ENCODE measurements around the gene RASSF7.

The RASSF7 gene

GRCh38 chr11:532986-533585 lies 27.7 kb upstream of the RASSF7 start:
- Histone ChIP-seq H4K20me1 (ENCODE audit: insufficient read depth) (no peaks in the 10 kb centered on the region), H3K36me3 (ENCODE audit: insufficient read depth) (no peaks in the 10 kb centered on the region), H3K27ac (no peak overlapping the region), H3K79me2 (ENCODE audit: insufficient read depth, low read depth) (peaks cover 4% of the 10 kb centered on the region; the same call in 1 of the 2 replicates), H3K9ac (no peak overlapping the region), H3K4me1 (ENCODE audit: low read depth, poor library complexity, severe bottlenecking) (peaks cover 24% of the 10 kb centered on the region), H3K4me2 (no peak overlapping the region), H3K4me3 (IDR thresholded peaks at IDR 0.05; ENCODE audit: insufficient read depth, low read depth, low read length) (no peak overlapping the region), H2AFZ (ENCODE audit: low read depth) (no peak overlapping the region), H3K27me3 (ENCODE audit: insufficient read depth, low read depth) (no peaks in the 10 kb centered on the region)
- TF ChIP-seq CTCF (conservative IDR thresholded peaks at IDR 0.05; ENCODE audit: low read depth, low read length), result no peak

- peaks cover 4% of the 10 kb centered on the region; the same call in 1 of the 2 replicates for H3K79me2 ChIP-seq (ENCODE audit: insufficient read depth, low read depth)
- H3K9ac ChIP-seq, result peak overlapping the region; percentile 66; the same call in 1 of the 2 replicates
- TF ChIP-seq CTCF (conservative IDR thresholded peaks at IDR 0.05; ENCODE audit: low read depth, low read length), result no peak
- no peaks in the 10 kb centered on the region for H3K36me3 ChIP-seq (ENCODE audit: insufficient read depth)
- peaks cover 29% of the 10 kb centered on the region for H3K4me1 ChIP-seq (ENCODE audit: low read depth, poor library complexity, severe bottlenecking)
- no peaks in the 10 kb centered on the region for H3K27me3 ChIP-seq (ENCODE audit: insufficient read depth, low read depth)
- H2AFZ ChIP-seq (ENCODE audit: low read depth), result no peak overlapping the region
- peak overlapping the region; percentile 85 for H3K4me2 ChIP-seq
- H3K27ac ChIP-seq, result peak overlapping the region; percentile 61; the same call in 1 of the 2 replicates
- H3K4me3 ChIP-seq (IDR thresholded peaks at IDR 0.05; ENCODE audit: insufficient read depth, low read depth, low read length), result no peak overlapping the region
- no peaks in the 10 kb centered on the region for H4K20me1 ChIP-seq (ENCODE audit: insufficient read depth)
Observed at GRCh38 chr11:533586-534395, 27.0 kb upstream of the RASSF7 start.

GRCh38 chr11:534396-535209 lies 26.2 kb upstream of the RASSF7 start:
- no peak overlapping the region for H3K4me3 ChIP-seq (IDR thresholded peaks at IDR 0.05; ENCODE audit: insufficient read depth, low read depth, low read length)
- H2AFZ ChIP-seq (ENCODE audit: low read depth), result peak overlapping the region; percentile 47
- H3K4me2 ChIP-seq, result peak overlapping the region; percentile 85
- peaks cover 29% of the 10 kb centered on the region for H3K4me1 ChIP-seq (ENCODE audit: low read depth, poor library complexity, severe bottlenecking)
- no peaks in the 10 kb centered on the region for H3K27me3 ChIP-seq (ENCODE audit: insufficient read depth, low read depth)
- peak overlapping the region; percentile 66 for H3K9ac ChIP-seq
- peak overlapping the region; percentile 61 for H3K27ac ChIP-seq
- H4K20me1 ChIP-seq (ENCODE audit: insufficient read depth), result no peaks in the 10 kb centered on the region
- peaks cover 4% of the 10 kb centered on the region; the same call in 1 of the 2 replicates for H3K79me2 ChIP-seq (ENCODE audit: insufficient read depth, low read depth)
- TF ChIP-seq CTCF (conservative IDR thresholded peaks at IDR 0.05; ENCODE audit: low read depth, low read length), result no peak
- no peaks in the 10 kb centered on the region for H3K36me3 ChIP-seq (ENCODE audit: insufficient read depth)

- Histone ChIP-seq H3K27ac (no peak overlapping the region), H3K4me3 (IDR thresholded peaks at IDR 0.05; ENCODE audit: insufficient read depth, low read depth, low read length) (no peak overlapping the region), H3K79me2 (ENCODE audit: insufficient read depth, low read depth) (peaks cover 4% of the 10 kb centered on the region; the same call in 1 of the 2 replicates), H3K9ac (no peak overlapping the region; the same call in 1 of the 2 replicates), H3K27me3 (ENCODE audit: insufficient read depth, low read depth) (no peaks in the 10 kb centered on the region), H4K20me1 (ENCODE audit: insufficient read depth) (no peaks in the 10 kb centered on the region), H3K36me3 (ENCODE audit: insufficient read depth) (no peaks in the 10 kb centered on the region), H3K4me2 (no peak overlapping the region), H3K4me1 (ENCODE audit: low read depth, poor library complexity, severe bottlenecking) (peaks cover 29% of the 10 kb centered on the region), H2AFZ (ENCODE audit: low read depth) (no peak overlapping the region)
- no peak for TF ChIP-seq CTCF (conservative IDR thresholded peaks at IDR 0.05; ENCODE audit: low read depth, low read length)
Observed at GRCh38 chr11:535210-535518, 25.6 kb upstream of the RASSF7 start.
